SK-N-MC (cell line): ENCODE results near the gene ZSWIM1.

Experiments
- EZH2 ChIP-seq: fragments of 200-600 bp; sonication (generic); IDR thresholded peaks from one replicate; pipeline ENCODE4 v1.6.1; 2017; ENCODE audit warnings: antibody characterized with exemption
- FOXP2 ChIP-seq: optimal IDR thresholded peaks from 2 replicates; pipeline ENCODE3; 2011; ENCODE audit warnings: mild to moderate bottlenecking, moderate library complexity; ENCODE audit not compliant: insufficient read depth; ENCODE audit errors: extremely low read length, control extremely low read depth
- POLR2AphosphoS5 ChIP-seq: IDR thresholded peaks from 2 replicates; pipeline ENCODE4 v1.6.1; 2012; ENCODE audit warnings: mild to moderate bottlenecking, low read depth, low read length, borderline replicate concordance

DNA sequence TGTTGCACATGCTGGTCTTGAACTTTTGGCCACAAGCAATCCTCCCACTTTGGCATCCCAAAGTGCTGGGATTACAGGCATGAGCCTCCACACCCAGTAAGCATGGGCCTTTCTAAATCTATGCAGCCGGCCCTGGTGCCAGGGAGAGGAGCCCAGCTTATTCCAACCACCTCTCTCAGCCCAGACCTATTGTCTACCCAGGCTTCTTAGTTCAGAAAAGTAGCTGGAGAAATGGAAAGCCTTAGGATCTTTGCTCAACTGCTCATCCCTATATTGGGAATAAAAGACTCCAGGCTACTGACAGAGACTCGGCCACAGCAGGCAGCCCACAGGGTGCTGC is 45.7 kb downstream of the ZSWIM1 start:
- TF ChIP-seq POLR2AphosphoS5 (no peak), EZH2 (no peak), FOXP2 (no peak)
